SK-N-SH (cell line): Measurements from ENCODE around the gene MAD1L1. TPM values are rescaled to one million over a fixed set of nuclear protein-coding genes. Genes with fewer than 3 reads are reported as not detected.

Experiments used
- CTCF ChIA-PET: fragments of 300-600, 350-600 bp; formaldehyde crosslinking; extraction: SDS; loops from one replicate; lab custom pipeline; 2021; lab: Yijun Ruan, JAX
- POLR2A ChIA-PET: fragments of 350-600 bp; sonication (Branson Sonifier 250); formaldehyde crosslinking; extraction: SDS; loops from one replicate; lab custom pipeline; 2020; ENCODE audit warnings: antibody characterized with exemption, inconsistent platforms; lab: Yijun Ruan, JAX
- DNase-seq: peaks from one replicate; pipeline ENCODE4 v3.0.0; 2012
- H2AFZ ChIP-seq: fragments of 200-600 bp; sonication (generic); 2 replicates; pipeline ENCODE4 v1.8.1; 2016; ENCODE audit warnings: antibody characterized with exemption, mild to moderate bottlenecking, low read depth
- H3F3A ChIP-seq: fragments of 200-600 bp; sonication (generic); replicated peaks from 2 replicates; pipeline ENCODE3; 2016; ENCODE audit warnings: antibody characterized with exemption, mild to moderate bottlenecking; ENCODE audit not compliant: insufficient read depth
- H3K27ac ChIP-seq, 2 experiments: fragments of 200-500 bp in 1 of 2; fragments of 200-600 bp in 1 of 2; sonication (Bioruptor generic) in 1 of 2; sonication (generic), shearing (Covaris generic) in 1 of 2; 2 replicates each; pipeline versions ENCODE4 v1.5.1 to v1.6.1; 2014 to 2016; ENCODE audit warnings: low read depth in 2 of 2, inconsistent platforms in 1 of 2, low read length in 1 of 2, mild to moderate bottlenecking in 1 of 2, mixed read lengths in 1 of 2
- H3K27me3 ChIP-seq: fragments of 200-600 bp; sonication (generic), shearing (Covaris generic); 2 replicates; pipeline ENCODE4 v1.6.1; 2016; ENCODE audit warnings: mixed run types; ENCODE audit not compliant: insufficient read depth
- H3K36me3 ChIP-seq, 2 experiments: fragments of 200-500 bp in 1 of 2; fragments of 200-600 bp in 1 of 2; sonication (Bioruptor generic) in 1 of 2; sonication (generic) in 1 of 2; replicated peaks in 1 of 2; 2 replicates each; pipeline versions ENCODE3 to v1.5.1; 2014 to 2016; ENCODE audit warnings: low read length in 1 of 2, mild to moderate bottlenecking in 1 of 2; ENCODE audit not compliant: insufficient read depth in 2 of 2, control insufficient read depth in 1 of 2
- H3K4me1 ChIP-seq, 2 experiments: fragments of 200-500 bp in 1 of 2; fragments of 200-600 bp in 1 of 2; sonication (Bioruptor generic) in 1 of 2; sonication (generic), shearing (Covaris generic) in 1 of 2; 2 replicates each; pipeline versions ENCODE4 v1.5.1 to v1.6.1; 2014 to 2016; ENCODE audit warnings: low read depth in 1 of 2, low read length in 1 of 2, mixed run types in 1 of 2; ENCODE audit not compliant: insufficient read depth in 2 of 2, control insufficient read depth in 1 of 2
- H3K4me2 ChIP-seq: fragments of 200-600 bp; sonication (generic), shearing (Covaris generic); 2 replicates; pipeline ENCODE4 v1.6.1; 2017; ENCODE audit warnings: mixed run types
- H3K4me3 ChIP-seq, 2 experiments: fragments of 200-500 bp in 1 of 2; fragments of 200-600 bp in 1 of 2; sonication (Bioruptor generic) in 1 of 2; sonication (generic), shearing (Covaris generic) in 1 of 2; 2 replicates each; pipeline versions ENCODE4 v1.5.1 to v1.8.1; 2014 to 2016; ENCODE audit warnings: low read depth in 2 of 2, inconsistent platforms in 1 of 2, low read length in 1 of 2, mild to moderate bottlenecking in 1 of 2, mixed read lengths in 1 of 2, moderate library complexity in 1 of 2
- H3K79me2 ChIP-seq: fragments of 200-600 bp; sonication (generic); 2 replicates; pipeline ENCODE4 v1.8.1; 2017; ENCODE audit warnings: mild to moderate bottlenecking; ENCODE audit not compliant: insufficient read depth
- H3K9ac ChIP-seq: fragments of 200-600 bp; sonication (generic); 2 replicates; pipeline ENCODE4 v1.6.1; 2017; ENCODE audit warnings: mixed run types
- H3K9me2 ChIP-seq: fragments of 200-600 bp; sonication (generic); 2 replicates; pipeline ENCODE4 v1.6.1; 2017; ENCODE audit warnings: mixed run types
- H3K9me3 ChIP-seq: fragments of 200-600 bp; sonication (generic); 2 replicates; pipeline ENCODE4 v1.6.1; 2017; ENCODE audit warnings: mixed run types, mild to moderate bottlenecking, moderate library complexity
- H4K20me1 ChIP-seq: fragments of 200-600 bp; sonication (generic); 2 replicates; pipeline ENCODE4 v1.6.1; 2017; ENCODE audit warnings: mild to moderate bottlenecking, mixed run types; ENCODE audit not compliant: insufficient read depth
- CHD2 ChIP-seq: fragments of 150-350 bp; IDR thresholded peaks from 2 replicates; pipeline ENCODE4 v1.6.1; 2018; ENCODE audit warnings: low read length; ENCODE audit not compliant: partially characterized antibody
- GABPA ChIP-seq: IDR thresholded peaks from 2 replicates; pipeline ENCODE4 v1.4.0; 2012; ENCODE audit warnings: low read depth, mild to moderate bottlenecking
- NRF1 ChIP-seq: IDR thresholded peaks from 2 replicates; pipeline ENCODE4 v1.6.1; 2012; ENCODE audit warnings: low read depth, mild to moderate bottlenecking, low read length
- RAD21 ChIP-seq: IDR thresholded peaks from 2 replicates; pipeline ENCODE4 v1.6.1; 2012; ENCODE audit warnings: mild to moderate bottlenecking, low read length
- RCOR1 ChIP-seq: fragments of 150-350 bp; IDR thresholded peaks from 2 replicates; pipeline ENCODE4 v1.6.1; 2017; ENCODE audit warnings: antibody characterized with exemption, low read length
- REST ChIP-seq: IDR thresholded peaks from 2 replicates; pipeline ENCODE4 v1.6.1; 2012; ENCODE audit warnings: mild to moderate bottlenecking, low read depth, low read length, moderate library complexity
- RXRA ChIP-seq: IDR thresholded peaks from 2 replicates; pipeline ENCODE4 v1.4.0; 2012; ENCODE audit warnings: low read depth, mild to moderate bottlenecking, borderline replicate concordance
- SIN3A ChIP-seq: IDR thresholded peaks from 2 replicates; pipeline ENCODE4 v1.6.1; 2012; ENCODE audit warnings: low read depth, mild to moderate bottlenecking, low read length, moderate library complexity, borderline replicate concordance
- SMC3 ChIP-seq: IDR thresholded peaks from 2 replicates; pipeline ENCODE4 v1.6.1; 2012; ENCODE audit warnings: low read depth, low read length, improper control_type of control experiment
- YY1 ChIP-seq: IDR thresholded peaks from 2 replicates; pipeline ENCODE4 v1.4.0; 2012; ENCODE audit warnings: low read depth, mild to moderate bottlenecking
- WGBS: methylation state at CpG from one replicate; pipeline ENCODE4 v1.1.6; 2017; ENCODE audit warnings: low lambda C conversion rate; 5-methylcytosine and 5-hydroxymethylcytosine counted together
- polyA plus RNA-seq, 3 experiments: library from polyadenylated mRNA; depleted of rRNA; stranded (reverse); fragments of >200 nt; gene quantifications; 2 replicates each; pipeline ENCODE4 v1.2.3, GENCODE V29; 2012
- TF ChIP-seq, protein P1 (sequence below): fragments of 200-600 bp; sonication (generic); IDR thresholded peaks from 2 replicates; pipeline ENCODE4 v1.6.1; 2017; ENCODE audit warnings: antibody characterized with exemption, mild to moderate bottlenecking, moderate library complexity
- TF ChIP-seq, protein P2 (sequence below): IDR thresholded peaks from 2 replicates; pipeline ENCODE4; 2012

The MAD1L1 gene
- polyA plus RNA-seq, 1 of the 3 experiments (the other 2 are of a cell fraction) = 46.2 TPM

DNA sequence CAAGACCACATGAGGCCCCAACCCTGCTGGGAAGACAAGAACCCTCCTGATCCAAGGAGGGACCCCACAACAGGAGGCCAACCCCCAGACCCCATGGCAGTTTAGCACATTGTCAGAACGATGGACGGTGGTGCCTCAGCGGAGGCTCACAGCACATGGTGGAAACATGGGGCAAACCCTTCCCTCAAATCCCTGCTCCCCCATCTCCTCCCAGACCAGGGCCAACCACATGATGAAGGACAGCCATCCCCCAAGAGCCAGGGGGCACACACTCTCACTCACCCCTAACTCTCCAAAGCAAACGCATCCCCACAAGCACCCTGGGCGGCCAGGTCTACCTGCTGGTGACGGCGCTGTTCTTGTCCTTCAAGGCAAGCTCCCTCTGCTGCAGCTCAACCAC, 83.9 kb downstream of the MAD1L1 start (continued):
- no peak for TF ChIP-seq REST
- TF ChIP-seq YY1 = no peak
- TF ChIP-seq RXRA = no peak

DNA sequence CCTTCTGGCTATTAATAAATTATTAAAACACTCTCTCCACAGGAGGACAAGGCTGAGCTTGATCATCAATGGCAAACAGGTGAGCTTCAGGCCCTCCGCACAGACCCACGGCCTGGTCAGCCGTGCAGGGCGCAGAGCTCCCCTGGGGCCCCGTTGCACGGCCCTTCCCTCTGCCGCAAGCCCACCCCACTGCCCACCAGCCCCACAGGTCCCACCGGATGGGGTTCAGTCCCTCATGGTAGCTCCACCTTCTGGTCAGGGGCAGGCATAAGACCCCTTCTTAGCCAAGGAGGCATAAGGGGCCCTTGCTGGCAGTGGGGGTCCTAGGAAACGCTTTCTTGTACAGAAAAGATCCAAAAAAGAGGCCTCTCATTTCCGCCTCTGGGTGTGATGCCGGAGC, 84.6 kb downstream of the MAD1L1 start:
- ChIA-PET POLR2A (no interaction called here), CTCF (interaction anchor here (0.8 to 2.1 kb wide), 10 partner anchors 10 to 484 kb away, joined by 3 to 7 read pairs (median 4); no protein-coding TSS in a partner anchor)
- TF ChIP-seq GABPA = no peak
- no peak for TF ChIP-seq NRF1
- TF ChIP-seq, protein P1, sequence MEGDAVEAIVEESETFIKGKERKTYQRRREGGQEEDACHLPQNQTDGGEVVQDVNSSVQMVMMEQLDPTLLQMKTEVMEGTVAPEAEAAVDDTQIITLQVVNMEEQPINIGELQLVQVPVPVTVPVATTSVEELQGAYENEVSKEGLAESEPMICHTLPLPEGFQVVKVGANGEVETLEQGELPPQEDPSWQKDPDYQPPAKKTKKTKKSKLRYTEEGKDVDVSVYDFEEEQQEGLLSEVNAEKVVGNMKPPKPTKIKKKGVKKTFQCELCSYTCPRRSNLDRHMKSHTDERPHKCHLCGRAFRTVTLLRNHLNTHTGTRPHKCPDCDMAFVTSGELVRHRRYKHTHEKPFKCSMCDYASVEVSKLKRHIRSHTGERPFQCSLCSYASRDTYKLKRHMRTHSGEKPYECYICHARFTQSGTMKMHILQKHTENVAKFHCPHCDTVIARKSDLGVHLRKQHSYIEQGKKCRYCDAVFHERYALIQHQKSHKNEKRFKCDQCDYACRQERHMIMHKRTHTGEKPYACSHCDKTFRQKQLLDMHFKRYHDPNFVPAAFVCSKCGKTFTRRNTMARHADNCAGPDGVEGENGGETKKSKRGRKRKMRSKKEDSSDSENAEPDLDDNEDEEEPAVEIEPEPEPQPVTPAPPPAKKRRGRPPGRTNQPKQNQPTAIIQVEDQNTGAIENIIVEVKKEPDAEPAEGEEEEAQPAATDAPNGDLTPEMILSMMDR = peak; percentile 37
- no peak for TF ChIP-seq RCOR1
- peak; percentile 15; the same call in 1 of the 2 replicates for TF ChIP-seq SMC3
- TF ChIP-seq CHD2 = no peak
- TF ChIP-seq RAD21 = peak; percentile 15; the same call in 1 of the 2 replicates
- TF ChIP-seq, protein P2, sequence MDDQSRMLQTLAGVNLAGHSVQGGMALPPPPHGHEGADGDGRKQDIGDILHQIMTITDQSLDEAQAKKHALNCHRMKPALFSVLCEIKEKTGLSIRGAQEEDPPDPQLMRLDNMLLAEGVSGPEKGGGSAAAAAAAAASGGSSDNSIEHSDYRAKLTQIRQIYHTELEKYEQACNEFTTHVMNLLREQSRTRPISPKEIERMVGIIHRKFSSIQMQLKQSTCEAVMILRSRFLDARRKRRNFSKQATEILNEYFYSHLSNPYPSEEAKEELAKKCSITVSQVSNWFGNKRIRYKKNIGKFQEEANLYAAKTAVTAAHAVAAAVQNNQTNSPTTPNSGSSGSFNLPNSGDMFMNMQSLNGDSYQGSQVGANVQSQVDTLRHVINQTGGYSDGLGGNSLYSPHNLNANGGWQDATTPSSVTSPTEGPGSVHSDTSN = no peak
- no peak for TF ChIP-seq SIN3A
- H3K4me1 ChIP-seq = peaks cover 0 to 51% of the 10 kb centered on the region in 2 experiments; a peak in 1 of 4 replicates
- H3K4me3 ChIP-seq = no peak overlapping the region
- H3K36me3 ChIP-seq = peaks cover 0 to 38% of the 10 kb centered on the region in 2 experiments
- no peak overlapping the region for H3K4me2 ChIP-seq
- no peaks in the 10 kb centered on the region for H3K9me3 ChIP-seq
- H3F3A ChIP-seq = no peaks in the 10 kb centered on the region
- H3K9ac ChIP-seq = no peak overlapping the region
- 94% methylated on average over 10 of the region's 11 CpGs for WGBS
- no peaks in the 10 kb centered on the region for H3K79me2 ChIP-seq
- H3K9me2 ChIP-seq = no peaks in the 10 kb centered on the region
- 0 out of 2 replicates have a peak, but pooled peaks cover 5% of the 10 kb centered on the region for H4K20me1 ChIP-seq
- no peak overlapping the region for H2AFZ ChIP-seq
- DNase-seq = no peak
- peak overlapping the region in 1 of 2 experiments; percentile 12; a peak in 1 of 4 replicates for H3K27ac ChIP-seq
- H3K27me3 ChIP-seq = no peaks in the 10 kb centered on the region
